HL-60 (cell line): ENCODE measurements around the gene GRB7.

Experiments
- CTCF ChIP-seq: IDR thresholded peaks from one replicate; pipeline ENCODE4 v1.5.1; 2011; ENCODE audit warnings: low read length, control low read depth, inconsistent platforms; ENCODE audit not compliant: insufficient read depth
- POLR2AphosphoS5 ChIP-seq: IDR thresholded peaks from 2 replicates; pipeline ENCODE4 v1.6.1; 2012; ENCODE audit warnings: low read depth
- REST ChIP-seq: IDR thresholded peaks from 2 replicates; pipeline ENCODE4 v1.6.1; 2012; ENCODE audit warnings: low read depth; ENCODE audit not compliant: insufficient replicate concordance
- SPI1 ChIP-seq: IDR thresholded peaks from 2 replicates; pipeline ENCODE4 v1.6.1; 2012; ENCODE audit warnings: low read depth, mild to moderate bottlenecking, borderline replicate concordance

- TF ChIP-seq CTCF (no peak), POLR2AphosphoS5 (no peak), REST (no peak), SPI1 (no peak)
Measured at GRCh38 chr17:39688945-39689344, 48.8 kb upstream of the GRB7 start.
